ENCODE measurements around the gene CCIN. TPM values are rescaled to one million over a fixed set of nuclear protein-coding genes. Genes with fewer than 3 reads are reported as not detected.
A peak's percentile ranks its signal among the peaks of the same experiment; 100 is the strongest.

Gene CCIN
- total RNA-seq, 4 donors from 2014 or later: 0.31 to 1.7 (median 1.5) TPM; not detected in 1

- WGBS, 2 donors (ENCODE audit: low coverage in 1 of 2): 70 to 88% methylated on average over 4 to 5 of the region's 5 CpGs
- no peak overlapping the region for H3K4me3 ChIP-seq
- no peaks in the 10 kb centered on the region for H3K27me3 ChIP-seq
- TF ChIP-seq POLR2AphosphoS5 (IDR thresholded peaks at IDR 0.05): no peak
- no peak for TF ChIP-seq POLR2A (IDR thresholded peaks at IDR 0.05)
- TF ChIP-seq, protein P1, sequence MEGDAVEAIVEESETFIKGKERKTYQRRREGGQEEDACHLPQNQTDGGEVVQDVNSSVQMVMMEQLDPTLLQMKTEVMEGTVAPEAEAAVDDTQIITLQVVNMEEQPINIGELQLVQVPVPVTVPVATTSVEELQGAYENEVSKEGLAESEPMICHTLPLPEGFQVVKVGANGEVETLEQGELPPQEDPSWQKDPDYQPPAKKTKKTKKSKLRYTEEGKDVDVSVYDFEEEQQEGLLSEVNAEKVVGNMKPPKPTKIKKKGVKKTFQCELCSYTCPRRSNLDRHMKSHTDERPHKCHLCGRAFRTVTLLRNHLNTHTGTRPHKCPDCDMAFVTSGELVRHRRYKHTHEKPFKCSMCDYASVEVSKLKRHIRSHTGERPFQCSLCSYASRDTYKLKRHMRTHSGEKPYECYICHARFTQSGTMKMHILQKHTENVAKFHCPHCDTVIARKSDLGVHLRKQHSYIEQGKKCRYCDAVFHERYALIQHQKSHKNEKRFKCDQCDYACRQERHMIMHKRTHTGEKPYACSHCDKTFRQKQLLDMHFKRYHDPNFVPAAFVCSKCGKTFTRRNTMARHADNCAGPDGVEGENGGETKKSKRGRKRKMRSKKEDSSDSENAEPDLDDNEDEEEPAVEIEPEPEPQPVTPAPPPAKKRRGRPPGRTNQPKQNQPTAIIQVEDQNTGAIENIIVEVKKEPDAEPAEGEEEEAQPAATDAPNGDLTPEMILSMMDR (IDR thresholded peaks at IDR 0.05): no peak
- no peak for TF ChIP-seq EP300 (IDR thresholded peaks at IDR 0.05)
- H3K36me3 ChIP-seq: no peaks in the 10 kb centered on the region
- H3K9me3 ChIP-seq: no peaks in the 10 kb centered on the region
- peaks cover 3 to 79% (median 57%) of the 10 kb centered on the region in 3 donors for H3K4me1 ChIP-seq
- H3K27ac ChIP-seq: peak overlapping the region in 2 of 4 donors; percentile 92 to 94
- no peak for ATAC-seq
Measured at GRCh38 chr9:36138901-36139300, 30.3 kb upstream of the CCIN start.

DNA sequence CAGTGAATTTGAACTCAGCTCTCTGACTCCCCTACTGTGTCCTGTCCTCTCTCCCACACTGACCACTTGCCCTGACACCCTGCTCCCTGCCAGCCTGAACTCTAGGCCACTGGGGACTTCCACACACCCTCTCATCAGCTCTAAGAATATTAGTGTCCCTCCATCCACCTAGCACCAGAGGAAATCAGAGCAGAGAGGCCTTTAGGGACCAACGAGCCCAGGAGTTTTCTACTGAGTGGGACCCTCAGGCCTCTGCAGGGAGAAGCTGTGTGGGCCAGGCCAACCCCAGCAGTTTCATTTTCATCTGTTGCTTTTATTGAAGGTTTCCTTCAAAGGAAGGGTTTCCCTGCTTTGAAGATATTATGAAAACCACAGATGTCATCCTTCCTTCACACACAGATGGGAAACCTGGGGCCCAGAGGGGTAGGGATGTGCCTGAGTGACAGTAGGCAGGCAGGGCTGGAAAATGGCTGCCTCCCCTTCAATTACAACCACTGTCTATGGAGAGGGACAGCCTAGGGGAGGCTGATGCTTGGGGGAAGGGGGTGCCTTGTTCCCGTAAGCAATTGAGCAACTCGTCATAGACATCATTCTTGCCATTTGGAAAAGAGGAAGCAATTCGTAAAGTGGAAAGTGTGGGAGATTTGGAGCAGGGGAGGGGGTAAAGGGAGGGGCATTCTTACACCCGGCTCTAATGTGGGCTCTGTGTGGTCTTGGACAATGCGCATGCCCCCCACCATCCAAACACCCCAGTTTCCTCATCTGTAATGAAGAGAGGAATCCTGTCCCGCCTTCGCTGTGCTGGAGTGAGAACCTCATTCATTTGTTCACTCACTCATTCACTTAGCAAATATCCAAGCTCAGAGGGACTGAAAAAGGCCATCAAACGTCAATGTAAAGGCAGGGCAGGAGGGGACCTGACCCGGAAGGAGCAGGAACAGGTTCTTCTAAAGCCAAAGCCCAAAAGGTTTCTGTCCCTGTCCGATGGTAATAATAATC, 28.8 kb upstream of the CCIN start:
- TF ChIP-seq POLR2AphosphoS5 (IDR thresholded peaks at IDR 0.05): peak; percentile 47
- no peak for TF ChIP-seq EP300 (IDR thresholded peaks at IDR 0.05)
- no peak overlapping the region for H3K4me3 ChIP-seq
- ATAC-seq: no peak
- no peaks in the 10 kb centered on the region for H3K27me3 ChIP-seq
- 51 to 73% methylated on average over 2 to 9 of the region's 11 CpGs for WGBS, 2 donors (ENCODE audit: low coverage in 1 of 2)
- H3K4me1 ChIP-seq: peaks cover 3 to 94% (median 66%) of the 10 kb centered on the region in 3 donors
- no peaks in the 10 kb centered on the region for H3K36me3 ChIP-seq
- H3K9me3 ChIP-seq: no peaks in the 10 kb centered on the region
- peak overlapping the region in 3 of 4 donors; percentile 92 to 95 (median 94) for H3K27ac ChIP-seq

- H3K4me3 ChIP-seq: no peak overlapping the region
- H3K27me3 ChIP-seq: no peaks in the 10 kb centered on the region
- no peak for ATAC-seq
- peaks cover 3 to 89% (median 61%) of the 10 kb centered on the region in 3 donors for H3K4me1 ChIP-seq
- TF ChIP-seq EP300 (IDR thresholded peaks at IDR 0.05): no peak
- TF ChIP-seq, protein P1 (IDR thresholded peaks at IDR 0.05): peak in 3 of 4 experiments; percentile 43 to 70 (median 44)
- H3K27ac ChIP-seq: peak overlapping the region; percentile 82 to 95 (median 93)
- 23 to 51% methylated on average over 2 to 4 of the region's 4 CpGs for WGBS, 2 donors (ENCODE audit: low coverage in 1 of 2)
- peaks cover 0 to 5% (median 0%) of the 10 kb centered on the region in 3 donors for H3K9me3 ChIP-seq
- peaks cover 0 to 5% of the 10 kb centered on the region in 2 donors for H3K36me3 ChIP-seq
Measured at GRCh38 chr9:36141288-36141687, 27.9 kb upstream of the CCIN start.

- WGBS, 2 donors (ENCODE audit: low coverage in 1 of 2): 72 to 100% methylated on average over 1 to 6 of the region's 7 CpGs
- H3K27me3 ChIP-seq: no peaks in the 10 kb centered on the region
- no peak for TF ChIP-seq POLR2AphosphoS5 (IDR thresholded peaks at IDR 0.05)
- TF ChIP-seq, protein P1 (IDR thresholded peaks at IDR 0.05): no peak
- no peak for TF ChIP-seq POLR2A (IDR thresholded peaks at IDR 0.05)
- TF ChIP-seq EP300 (IDR thresholded peaks at IDR 0.05): no peak
- no peak overlapping the region for H3K4me3 ChIP-seq
- H3K9me3 ChIP-seq: peaks cover 0 to 5% (median 0%) of the 10 kb centered on the region in 3 donors
- peaks cover 0 to 6% of the 10 kb centered on the region in 2 donors for H3K36me3 ChIP-seq
- no peak for ATAC-seq
- H3K27ac ChIP-seq: peak overlapping the region; percentile 82 to 95 (median 93)
- peaks cover 3 to 92% (median 61%) of the 10 kb centered on the region in 3 donors for H3K4me1 ChIP-seq
Measured at GRCh38 chr9:36141761-36142160, 27.4 kb upstream of the CCIN start.

GRCh38 chr9:36142510-36143244, 26.5 kb upstream of the CCIN start:
- Histone ChIP-seq H3K9me3 (peaks cover 0 to 5% (median 0%) of the 10 kb centered on the region in 3 donors), H3K27ac (peak overlapping the region; percentile 82 to 95 (median 93)), H3K27me3 (no peaks in the 10 kb centered on the region), H3K4me3 (peak overlapping the region in 1 of 2 donors; percentile 41), H3K4me1 (peaks cover 3 to 94% (median 64%) of the 10 kb centered on the region in 3 donors), H3K36me3 (peaks cover 0 to 9% of the 10 kb centered on the region in 2 donors)
- WGBS, 2 donors (ENCODE audit: low coverage in 1 of 2): 22 to 32% methylated on average over 3 to 11 of the region's 12 CpGs
- ATAC-seq: peak; percentile 63
- TF ChIP-seq EP300 (IDR thresholded peaks at IDR 0.05) (no peak), POLR2A (IDR thresholded peaks at IDR 0.05) (no peak), POLR2AphosphoS5 (IDR thresholded peaks at IDR 0.05) (peak; percentile 48)
- TF ChIP-seq, protein P1 (IDR thresholded peaks at IDR 0.05): peak in 2 of 4 experiments; percentile 11 to 13

Data from gastroesophageal sphincter (tissue), 4 donors.